Measurements from ENCODE around the gene RTEL1. TPM values are rescaled to one million over a fixed set of nuclear protein-coding genes. Genes with fewer than 3 reads are reported as not detected.

Gene RTEL1
- total RNA-seq, 2 donors from 2014 or later = 7.3 to 50.4 TPM

DNA sequence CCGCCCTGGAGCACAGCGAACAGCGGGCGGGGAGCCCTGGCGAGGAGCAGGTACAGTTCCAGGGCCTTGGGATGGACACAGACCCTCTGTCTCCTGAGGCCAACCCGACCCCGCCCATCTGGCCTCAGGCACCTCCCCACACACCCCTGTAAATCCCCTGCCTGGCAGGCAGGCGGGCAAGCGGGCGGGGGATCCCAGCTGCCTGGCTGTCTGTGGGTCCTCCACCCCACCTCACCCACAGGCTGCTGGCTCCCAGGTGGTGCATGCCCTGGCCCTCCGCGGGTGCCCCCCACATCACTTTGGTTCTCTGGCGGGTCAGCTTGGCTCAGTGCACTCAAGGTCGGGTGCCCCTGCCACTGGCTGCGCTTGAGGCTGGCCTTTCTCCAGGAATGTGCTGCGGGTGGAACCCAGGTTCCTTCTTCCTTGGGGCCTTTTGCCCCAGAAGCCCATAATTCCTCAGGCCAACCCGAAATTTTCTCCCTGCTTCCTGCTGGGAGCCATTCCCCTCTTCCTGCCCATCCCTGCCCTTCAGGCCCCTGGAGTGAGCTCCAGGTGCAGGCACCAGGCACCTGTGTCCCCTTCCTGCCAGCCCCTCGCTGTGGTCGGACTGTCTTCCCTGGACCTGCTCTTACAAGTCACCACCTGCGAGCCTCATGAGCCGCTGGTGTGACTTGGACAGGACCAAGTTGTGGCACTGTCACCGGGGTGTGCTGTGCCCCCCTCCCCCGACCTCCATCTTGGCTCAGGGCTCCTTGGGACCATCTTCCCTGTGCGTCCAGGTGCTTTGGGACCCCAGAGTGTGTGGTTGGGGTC, 33.0 kb downstream of the RTEL1 start:
- 65 to 73% methylated on average over 2 to 24 of the region's 24 CpGs for WGBS, 2 donors
- H3K27me3 ChIP-seq = no peaks in the 10 kb centered on the region

GRCh38 chr20:63691711-63692435, 33.8 kb downstream of the RTEL1 start:
- Histone ChIP-seq H3K9me3 (no peaks in the 10 kb centered on the region), H3K27me3 (no peaks in the 10 kb centered on the region), H3K4me3 (no peak overlapping the region), H3K36me3 (replicated peaks in 1 of 2; ENCODE audit: insufficient read depth in 1 of 2, low read depth in 2 of 2) (no peaks in the 10 kb centered on the region), H3K27ac (peak overlapping the region in 1 of 4 donors; percentile 5), H3K4me1 (peaks cover 18% of the 10 kb centered on the region)
- 81 to 82% methylated on average over 5 to 21 of the region's 21 CpGs for WGBS, 2 donors
- ATAC-seq (no peak), DNase-seq (no peak)
- TF ChIP-seq POLR2A (IDR thresholded peaks at IDR 0.05) (no peak), CTCF (IDR thresholded peaks at IDR 0.05) (no peak)
- intact Hi-C loops (cut with DNase I) = no loop called here

More for the DNA sequence above, 33.0 kb downstream of the RTEL1 start:
- intact Hi-C loops (cut with DNase I) = no loop called here
- Histone ChIP-seq H3K4me1 (peaks cover 14% of the 10 kb centered on the region), H3K9me3 (no peaks in the 10 kb centered on the region), H3K27ac (no peak overlapping the region), H3K36me3 (replicated peaks in 1 of 2; ENCODE audit: insufficient read depth in 1 of 2, low read depth in 2 of 2) (no peaks in the 10 kb centered on the region), H3K4me3 (no peak overlapping the region)
- ATAC-seq = no peak
- no peak for DNase-seq
- TF ChIP-seq CTCF (IDR thresholded peaks at IDR 0.05) (no peak), POLR2A (IDR thresholded peaks at IDR 0.05) (no peak)

DNA sequence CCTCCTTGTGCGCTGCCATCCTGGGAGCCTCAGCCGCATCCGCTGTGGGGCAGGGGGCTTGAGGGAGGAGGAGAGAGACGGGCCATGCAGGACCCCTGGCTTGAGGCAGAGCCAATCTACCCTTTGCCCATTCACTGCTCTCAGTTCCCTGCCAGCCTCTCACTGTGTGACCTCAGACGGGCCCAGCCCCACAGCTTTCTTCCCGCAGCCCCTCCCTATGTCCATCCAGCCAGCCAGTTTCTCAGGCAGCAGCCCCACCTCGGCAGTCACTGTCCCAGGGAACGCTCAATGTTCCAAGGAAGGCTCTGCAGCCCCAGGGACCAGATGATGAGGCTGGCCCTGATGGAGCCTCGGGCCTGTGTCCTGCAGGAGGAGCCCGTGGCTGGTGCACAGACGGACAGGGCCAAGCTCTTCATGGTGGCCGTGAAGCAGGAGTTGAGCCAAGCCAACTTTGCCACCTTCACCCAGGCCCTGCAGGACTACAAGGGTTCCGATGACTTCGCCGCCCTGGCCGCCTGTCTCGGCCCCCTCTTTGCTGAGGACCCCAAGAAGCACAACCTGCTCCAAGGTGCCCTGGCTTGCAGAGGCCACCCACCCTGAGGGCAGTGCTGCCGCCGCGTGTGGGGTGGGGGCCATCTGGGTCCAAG, 34.4 kb downstream of the RTEL1 start:
- H3K9me3 ChIP-seq = no peaks in the 10 kb centered on the region
- WGBS, 2 donors = 72 to 77% methylated on average over 14 to 20 of the region's 20 CpGs
- peak overlapping the region in 1 of 4 donors; percentile 5 for H3K27ac ChIP-seq
- TF ChIP-seq POLR2A (IDR thresholded peaks at IDR 0.05) = no peak
- TF ChIP-seq CTCF (IDR thresholded peaks at IDR 0.05) = no peak
- DNase-seq (no peak), ATAC-seq (no peak)
- peaks cover 20% of the 10 kb centered on the region for H3K4me1 ChIP-seq
- no peak overlapping the region for H3K4me3 ChIP-seq
- no peaks in the 10 kb centered on the region for H3K27me3 ChIP-seq
- intact Hi-C loops (cut with DNase I) = no loop called here
- H3K36me3 ChIP-seq (replicated peaks in 1 of 2; ENCODE audit: insufficient read depth in 1 of 2, low read depth in 2 of 2) = no peaks in the 10 kb centered on the region

DNA sequence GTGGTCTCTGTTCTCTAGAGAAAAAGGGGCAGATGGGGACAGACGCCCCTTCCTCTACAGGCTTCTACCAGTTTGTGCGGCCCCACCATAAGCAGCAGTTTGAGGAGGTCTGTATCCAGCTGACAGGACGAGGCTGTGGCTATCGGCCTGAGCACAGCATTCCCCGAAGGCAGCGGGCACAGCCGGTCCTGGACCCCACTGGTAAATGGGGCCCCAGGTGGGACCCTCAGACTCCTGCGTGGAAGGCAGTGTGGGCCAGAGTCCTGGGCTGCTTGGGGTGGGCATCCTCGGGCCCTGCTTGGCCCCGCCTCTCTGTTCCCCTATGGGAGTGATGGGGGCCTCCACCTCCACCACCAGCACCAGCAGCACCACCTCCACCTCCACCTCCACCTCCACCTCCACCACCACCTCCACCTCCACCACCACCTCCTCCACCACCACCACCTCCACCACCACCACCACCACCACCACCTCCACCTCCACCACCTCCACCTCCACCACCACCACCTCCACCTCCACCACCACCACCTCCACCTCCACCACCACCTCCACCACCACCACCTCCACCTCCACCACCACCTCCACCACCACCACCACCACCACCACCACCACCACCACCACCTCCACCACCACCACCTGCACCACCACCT, 35.1 kb downstream of the RTEL1 start:
- Histone ChIP-seq H3K4me3 (no peak overlapping the region), H3K27ac (no peak overlapping the region), H3K27me3 (no peaks in the 10 kb centered on the region), H3K9me3 (no peaks in the 10 kb centered on the region), H3K4me1 (peaks cover 23% of the 10 kb centered on the region), H3K36me3 (replicated peaks in 1 of 2; ENCODE audit: insufficient read depth in 1 of 2, low read depth in 2 of 2) (no peaks in the 10 kb centered on the region)
- ATAC-seq = no peak
- WGBS, 2 donors = 57 to 91% methylated on average over 1 to 10 of the region's 10 CpGs
- no peak for TF ChIP-seq POLR2A (IDR thresholded peaks at IDR 0.05)
- TF ChIP-seq CTCF (IDR thresholded peaks at IDR 0.05) = no peak
- intact Hi-C loops (cut with DNase I) = no loop called here
- peak in 1 of 4 donors; percentile 11 for DNase-seq

Data from body of pancreas (tissue), 4 donors.